ENCODE measurements around the gene LRIT3. TPM values are rescaled to one million over a fixed set of nuclear protein-coding genes. Genes with fewer than 3 reads are reported as not detected.

The LRIT3 gene
- total and polyA plus RNA-seq, 2 of the 13 experiments (the other 11 are each of a cell fraction or from before 2014, with no cell fraction given) = 0.03 TPM; not detected in 1

DNA sequence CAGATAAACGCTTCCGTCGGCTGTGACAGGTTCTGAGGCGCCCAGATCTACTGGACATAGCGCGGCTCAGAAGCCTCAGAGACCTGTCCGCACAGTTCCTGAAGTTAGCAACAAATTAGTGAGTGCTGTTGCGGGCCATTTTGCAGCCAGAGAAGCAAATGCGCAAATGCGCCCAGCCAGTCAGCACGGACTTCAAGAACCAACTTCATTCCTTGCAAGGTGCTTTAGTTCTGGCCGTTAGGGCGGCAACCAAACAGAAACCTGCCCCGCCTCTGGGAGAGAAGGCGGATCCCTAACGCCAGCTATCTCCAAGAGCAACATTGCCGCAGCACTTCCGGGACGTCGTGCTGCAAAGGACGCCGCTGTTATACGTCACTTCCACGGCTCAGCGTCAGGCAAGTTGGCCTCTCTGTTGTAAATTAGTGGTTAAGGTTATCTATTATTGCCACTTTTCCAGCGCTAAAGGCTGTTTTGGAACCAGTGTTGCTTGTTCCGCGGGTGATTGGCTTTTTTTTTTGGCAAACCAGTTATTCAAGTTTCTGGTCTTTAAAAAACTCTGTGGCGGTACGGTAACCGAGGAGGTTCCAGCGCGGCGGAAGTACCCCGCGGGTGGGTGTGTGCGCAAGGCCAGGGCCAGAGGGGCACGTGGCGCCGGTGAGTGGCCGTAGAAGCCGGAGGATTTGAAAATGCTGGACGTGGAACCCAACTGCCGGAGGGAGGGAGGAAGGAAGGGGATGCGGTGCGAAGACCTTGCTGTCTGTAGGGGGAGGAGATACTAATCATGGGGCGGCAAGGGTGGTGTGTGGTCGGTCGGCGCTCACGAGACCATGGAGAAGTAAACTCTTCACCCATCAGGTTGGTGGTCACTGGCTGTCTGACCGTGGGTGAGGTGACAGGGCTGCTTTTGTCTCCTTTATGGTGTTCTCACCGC is 32.5 kb upstream of the LRIT3 start, which contains the start of gene GAR1 (continued):
- TF ChIP-seq, protein P1, sequence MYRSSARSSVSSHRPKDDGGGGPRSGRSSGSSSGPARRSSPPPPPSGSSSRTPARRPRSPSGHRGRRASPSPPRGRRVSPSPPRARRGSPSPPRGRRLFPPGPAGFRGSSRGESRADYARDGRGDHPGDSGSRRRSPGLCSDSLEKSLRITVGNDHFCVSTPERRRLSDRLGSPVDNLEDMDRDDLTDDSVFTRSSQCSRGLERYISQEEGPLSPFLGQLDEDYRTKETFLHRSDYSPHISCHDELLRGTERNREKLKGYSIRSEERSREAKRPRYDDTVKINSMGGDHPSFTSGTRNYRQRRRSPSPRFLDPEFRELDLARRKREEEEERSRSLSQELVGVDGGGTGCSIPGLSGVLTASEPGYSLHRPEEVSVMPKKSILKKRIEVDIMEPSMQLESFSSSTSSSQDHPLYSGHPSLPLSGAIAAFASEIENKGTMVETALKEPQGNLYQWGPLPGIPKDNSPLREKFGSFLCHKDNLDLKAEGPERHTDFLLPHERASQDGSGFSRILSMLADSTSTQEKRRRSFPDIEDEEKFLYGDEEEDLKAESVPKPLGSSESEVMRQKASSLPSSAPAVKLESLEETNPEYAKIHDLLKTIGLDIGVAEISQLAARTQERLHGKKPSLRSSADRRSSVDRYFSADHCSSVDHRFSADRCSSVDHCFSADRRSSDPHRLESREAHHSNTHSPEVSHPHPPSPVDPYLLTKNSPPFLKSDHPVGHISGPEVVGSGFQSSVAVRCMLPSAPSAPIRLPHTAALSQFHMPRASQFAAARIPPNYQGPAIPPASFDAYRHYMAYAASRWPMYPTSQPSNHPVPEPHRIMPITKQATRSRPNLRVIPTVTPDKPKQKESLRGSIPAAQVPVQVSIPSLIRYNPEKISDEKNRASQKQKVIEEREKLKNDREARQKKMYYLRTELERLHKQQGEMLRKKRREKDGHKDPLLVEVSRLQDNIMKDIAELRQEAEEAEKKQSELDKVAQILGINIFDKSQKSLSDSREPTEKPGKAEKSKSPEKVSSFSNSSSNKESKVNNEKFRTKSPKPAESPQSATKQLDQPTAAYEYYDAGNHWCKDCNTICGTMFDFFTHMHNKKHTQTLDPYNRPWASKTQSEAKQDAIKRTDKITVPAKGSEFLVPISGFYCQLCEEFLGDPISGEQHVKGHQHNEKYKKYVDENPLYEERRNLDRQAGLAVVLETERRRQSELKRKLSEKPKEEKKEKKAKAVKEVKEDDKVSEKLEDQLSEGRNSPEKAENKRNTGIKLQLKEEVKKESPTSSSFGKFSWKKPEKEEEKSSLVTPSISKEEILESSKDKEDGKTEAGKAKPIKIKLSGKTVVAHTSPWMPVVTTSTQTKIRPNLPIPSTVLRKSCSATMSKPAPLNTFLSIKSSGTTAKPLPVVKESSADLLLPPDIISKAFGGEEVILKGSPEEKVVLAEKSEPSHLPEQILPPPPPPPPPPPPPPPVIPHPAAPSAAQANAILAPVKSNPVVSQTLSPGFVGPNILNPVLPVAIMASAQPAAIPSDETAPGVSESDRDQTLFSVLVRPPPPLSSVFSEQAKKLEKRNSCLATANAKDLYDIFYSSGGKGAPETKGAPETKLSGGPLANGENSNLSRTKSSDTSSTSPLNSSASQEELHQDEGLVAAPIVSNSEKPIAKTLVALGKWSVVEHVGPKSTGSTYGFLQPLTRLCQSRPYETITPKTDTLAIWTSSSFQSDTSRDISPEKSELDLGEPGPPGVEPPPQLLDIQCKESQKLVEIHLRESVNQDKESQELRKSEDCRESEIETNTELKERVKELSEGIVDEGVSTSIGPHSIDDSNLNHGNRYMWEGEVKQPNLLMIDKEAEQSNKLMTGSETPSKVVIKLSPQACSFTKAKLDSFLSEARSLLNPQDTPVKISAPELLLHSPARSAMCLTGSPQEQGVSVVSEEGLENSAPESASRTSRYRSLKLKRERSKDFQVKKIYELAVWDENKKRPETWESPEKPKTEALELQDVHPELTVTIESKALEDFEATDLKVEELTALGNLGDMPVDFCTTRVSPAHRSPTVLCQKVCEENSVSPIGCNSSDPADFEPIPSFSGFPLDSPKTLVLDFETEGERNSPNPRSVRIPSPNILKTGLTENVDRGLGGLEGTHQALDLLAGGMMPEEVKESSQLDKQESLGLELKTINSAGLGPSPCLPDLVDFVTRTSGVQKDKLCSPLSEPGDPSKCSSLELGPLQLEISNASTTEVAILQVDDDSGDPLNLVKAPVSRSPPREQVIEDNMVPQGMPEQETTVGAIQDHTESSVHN (CRISPR knock-in tag; IDR thresholded peaks at IDR 0.05) = no peak
- TF ChIP-seq DNMT3B (CRISPR knock-in tag; conservative IDR thresholded peaks at IDR 0.05) = 0 out of 2 replicates have a peak, but pooled peaks have one; percentile 51
- TF ChIP-seq ZBTB3 (CRISPR knock-in tag; IDR thresholded peaks at IDR 0.05; ENCODE audit: borderline replicate concordance, low read depth) = no peak
- peak; percentile 95 for TF ChIP-seq PHF20 (CRISPR knock-in tag; IDR thresholded peaks at IDR 0.05)
- TF ChIP-seq SATB2 (CRISPR knock-in tag; IDR thresholded peaks at IDR 0.05) = no peak
- TF ChIP-seq ZFP41 (CRISPR knock-in tag; IDR thresholded peaks at IDR 0.05; ENCODE audit: borderline replicate concordance) = no peak
- peak; percentile 34 for TF ChIP-seq ZNF766 (CRISPR knock-in tag; IDR thresholded peaks at IDR 0.05; ENCODE audit: borderline replicate concordance)
- TF ChIP-seq, protein P2, sequence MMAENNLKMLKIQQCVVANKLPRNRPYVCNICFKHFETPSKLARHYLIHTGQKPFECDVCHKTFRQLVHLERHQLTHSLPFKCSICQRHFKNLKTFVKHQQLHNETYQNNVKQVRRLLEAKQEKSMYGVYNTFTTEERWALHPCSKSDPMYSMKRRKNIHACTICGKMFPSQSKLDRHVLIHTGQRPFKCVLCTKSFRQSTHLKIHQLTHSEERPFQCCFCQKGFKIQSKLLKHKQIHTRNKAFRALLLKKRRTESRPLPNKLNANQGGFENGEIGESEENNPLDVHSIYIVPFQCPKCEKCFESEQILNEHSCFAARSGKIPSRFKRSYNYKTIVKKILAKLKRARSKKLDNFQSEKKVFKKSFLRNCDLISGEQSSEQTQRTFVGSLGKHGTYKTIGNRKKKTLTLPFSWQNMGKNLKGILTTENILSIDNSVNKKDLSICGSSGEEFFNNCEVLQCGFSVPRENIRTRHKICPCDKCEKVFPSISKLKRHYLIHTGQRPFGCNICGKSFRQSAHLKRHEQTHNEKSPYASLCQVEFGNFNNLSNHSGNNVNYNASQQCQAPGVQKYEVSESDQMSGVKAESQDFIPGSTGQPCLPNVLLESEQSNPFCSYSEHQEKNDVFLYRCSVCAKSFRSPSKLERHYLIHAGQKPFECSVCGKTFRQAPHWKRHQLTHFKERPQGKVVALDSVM (CRISPR knock-in tag; IDR thresholded peaks at IDR 0.05) = peak; percentile 45; the same call in 1 of the 2 replicates
- TF ChIP-seq ZNF441 (CRISPR knock-in tag; IDR thresholded peaks at IDR 0.05; ENCODE audit: borderline replicate concordance) = peak; percentile 46
- no peak for TF ChIP-seq ZNF724P (CRISPR knock-in tag; IDR thresholded peaks at IDR 0.05; ENCODE audit: borderline replicate concordance)
- 0 out of 2 replicates have a peak, but pooled peaks have one; percentile 57 for TF ChIP-seq DNMT1 (CRISPR knock-in tag; IDR thresholded peaks at IDR 0.05)
- TF ChIP-seq U2AF2 (IDR thresholded peaks at IDR 0.05; ENCODE audit: low read depth, low read length) = 0 out of 2 replicates have a peak, but pooled peaks have one; percentile 27
- TF ChIP-seq ZNF720 (CRISPR knock-in tag; IDR thresholded peaks at IDR 0.05) = no peak
- TF ChIP-seq, protein P3, sequence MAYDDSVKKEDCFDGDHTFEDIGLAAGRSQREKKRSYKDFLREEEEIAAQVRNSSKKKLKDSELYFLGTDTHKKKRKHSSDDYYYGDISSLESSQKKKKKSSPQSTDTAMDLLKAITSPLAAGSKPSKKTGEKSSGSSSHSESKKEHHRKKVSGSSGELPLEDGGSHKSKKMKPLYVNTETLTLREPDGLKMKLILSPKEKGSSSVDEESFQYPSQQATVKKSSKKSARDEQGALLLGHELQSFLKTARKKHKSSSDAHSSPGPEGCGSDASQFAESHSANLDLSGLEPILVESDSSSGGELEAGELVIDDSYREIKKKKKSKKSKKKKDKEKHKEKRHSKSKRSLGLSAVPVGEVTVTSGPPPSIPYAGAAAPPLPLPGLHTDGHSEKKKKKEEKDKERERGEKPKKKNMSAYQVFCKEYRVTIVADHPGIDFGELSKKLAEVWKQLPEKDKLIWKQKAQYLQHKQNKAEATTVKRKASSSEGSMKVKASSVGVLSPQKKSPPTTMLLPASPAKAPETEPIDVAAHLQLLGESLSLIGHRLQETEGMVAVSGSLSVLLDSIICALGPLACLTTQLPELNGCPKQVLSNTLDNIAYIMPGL (CRISPR knock-in tag; IDR thresholded peaks at IDR 0.05; ENCODE audit: borderline replicate concordance in 1 of 2, low read depth in 1 of 2) = peak; percentile 61 to 81; a peak in 3 of 4 replicates
- TF ChIP-seq ZNF549 (CRISPR knock-in tag; IDR thresholded peaks at IDR 0.05) = no peak
- peak; percentile 84 for TF ChIP-seq HDAC2 (CRISPR knock-in tag; IDR thresholded peaks at IDR 0.05)

Measured in HepG2 (cell line).